Esophagus muscularis mucosa (tissue), 4 donors: ENCODE results near the gene APOB. TPM values are rescaled to one million over a fixed set of nuclear protein-coding genes. Genes with fewer than 3 reads are reported as not detected.

ENCODE experiments used
- DNase-seq: peaks from one replicate; pipeline ENCODE4 v3.0.0-alpha.2; 2017; ENCODE audit errors: extremely low spot score
- H3K27ac ChIP-seq, 4 donors: fragments of 200-600 bp; sonication (generic); replicated peaks in 1 of 4; 1 replicate in 3 of 4; 2 replicates in 1 of 4; pipeline ENCODE4 v1.5.1; 2016 to 2019; ENCODE audit warnings: mild to moderate bottlenecking in 1 of 4
- H3K27me3 ChIP-seq, 4 donors: fragments of 200-600 bp; sonication (generic); one replicate each; pipeline versions ENCODE4 v1.5.1 to v1.6.0; 2016 to 2019
- H3K36me3 ChIP-seq, 4 donors: fragments of 200-600 bp; sonication (generic); one replicate each; pipeline ENCODE4 v1.5.1; 2016 to 2019
- H3K4me1 ChIP-seq, 4 donors: fragments of 200-600 bp; sonication (generic); one replicate each; pipeline ENCODE4 v1.5.1; 2016 to 2019
- H3K4me3 ChIP-seq, 4 donors: fragments of 200-600 bp; sonication (generic); 1 replicate in 2 of 4; 2 replicates in 2 of 4; pipeline ENCODE4 v1.5.1; 2016 to 2019; ENCODE audit warnings: mild to moderate bottlenecking in 4 of 4, moderate library complexity in 1 of 4
- H3K9me3 ChIP-seq, 4 donors: fragments of 200-600 bp; sonication (generic); 1 replicate in 3 of 4; 2 replicates in 1 of 4; pipeline ENCODE4 v1.5.1; 2016 to 2019
- CTCF ChIP-seq, 3 experiments: fragments of 200-600 bp in 2 of 3; fragments of 450-650 bp in 1 of 3; sonication (generic) in 2 of 3; IDR thresholded peaks; one replicate each; pipeline ENCODE4 v1.5.1; 2017 to 2019; ENCODE audit warnings: antibody characterized with exemption in 3 of 3, mild to moderate bottlenecking in 2 of 3, moderate library complexity in 1 of 3
- EP300 ChIP-seq: sonication (generic); formaldehyde crosslinking; IDR thresholded peaks from one replicate; pipeline ENCODE4 v1.6.1; 2017; ENCODE audit warnings: antibody characterized with exemption
- POLR2A ChIP-seq: fragments of 450-650 bp; IDR thresholded peaks from one replicate; pipeline ENCODE4 v1.6.1; 2017; ENCODE audit warnings: antibody characterized with exemption, moderate library complexity, mild to moderate bottlenecking, low read depth
- POLR2AphosphoS5 ChIP-seq, 2 donors: sonication (generic); formaldehyde crosslinking; IDR thresholded peaks; one replicate each; pipeline ENCODE4 v1.6.1; 2017; ENCODE audit warnings: antibody characterized with exemption in 2 of 2
- WGBS: methylation state at CpG from one replicate; pipeline ENCODE4 v1.1.5; 2018; 5-methylcytosine and 5-hydroxymethylcytosine counted together
- intact Hi-C: fragments of 100-400 bp; cut with DNase I; formaldehyde crosslinking; loops from one replicate; pipeline ENCODE4 v1.15.1; 2023
- total RNA-seq, 4 donors: library from RNA; depleted of rRNA; stranded (reverse); fragments of >200 nt; gene quantifications; one replicate each; pipeline versions ENCODE4 v1.1.0 to v1.2.1, GENCODE V29; 2016

The APOB gene
- total RNA-seq, 4 donors from 2014 or later, result 0.83 to 4.4 (median 2.0) TPM

GRCh38 chr2:21037671-21038108, 6.2 kb downstream of the APOB start:
- intact Hi-C loops, result loop anchor here (5.0 kb wide), 1 partner anchor 65 kb away; no protein-coding TSS in a partner anchor
- DNase-seq, result no peak
- no peaks in the 10 kb centered on the region for H3K9me3 ChIP-seq
- 91% methylated on average over 3 of the region's 3 CpGs for WGBS
- peaks cover 0 to 6% (median 0%) of the 10 kb centered on the region in 4 donors for H3K36me3 ChIP-seq
- no peak overlapping the region for H3K4me3 ChIP-seq
- peak overlapping the region; percentile 81 to 84 (median 82) for H3K27ac ChIP-seq
- H3K4me1 ChIP-seq, result peaks cover 14 to 44% (median 34%) of the 10 kb centered on the region in 4 donors
- TF ChIP-seq POLR2AphosphoS5 (IDR thresholded peaks at IDR 0.05) (no peak), EP300 (no peak), CTCF (IDR thresholded peaks at IDR 0.05) (no peak), POLR2A (no peak)
- no peaks in the 10 kb centered on the region for H3K27me3 ChIP-seq

- intact Hi-C loops, result loop anchor here (5.0 kb wide), 1 partner anchor 65 kb away; no protein-coding TSS in a partner anchor
- no peak overlapping the region for H3K4me3 ChIP-seq
- TF ChIP-seq POLR2A (no peak), POLR2AphosphoS5 (IDR thresholded peaks at IDR 0.05) (no peak), EP300 (no peak), CTCF (IDR thresholded peaks at IDR 0.05) (no peak)
- H3K4me1 ChIP-seq, result peaks cover 14 to 37% (median 28%) of the 10 kb centered on the region in 4 donors
- H3K27me3 ChIP-seq, result no peaks in the 10 kb centered on the region
- H3K27ac ChIP-seq, result peak overlapping the region in 3 of 4 donors; percentile 81 to 82 (median 82)
- peaks cover 0 to 6% (median 0%) of the 10 kb centered on the region in 4 donors for H3K36me3 ChIP-seq
- WGBS, result 91% methylated on average over 15 of the region's 15 CpGs
- DNase-seq, result no peak
- no peaks in the 10 kb centered on the region for H3K9me3 ChIP-seq
These were observed 6.9 kb downstream of the APOB start for GRCh38 chr2:21036708-21037670.

- no peak for TF ChIP-seq CTCF (IDR thresholded peaks at IDR 0.05)
- no peak for TF ChIP-seq EP300
- no peak for TF ChIP-seq POLR2A
- no peak for TF ChIP-seq POLR2AphosphoS5 (IDR thresholded peaks at IDR 0.05)
- no peak overlapping the region for H3K27ac ChIP-seq
These were observed 7.7 kb downstream of the APOB start for GRCh38 chr2:21035974-21036707.

GRCh38 chr2:21035282-21035973, 8.4 kb downstream of the APOB start:
- 89% methylated on average over 6 of the region's 6 CpGs for WGBS
- Histone ChIP-seq H3K27ac (no peak overlapping the region), H3K27me3 (no peaks in the 10 kb centered on the region), H3K36me3 (peaks cover 0 to 6% (median 0%) of the 10 kb centered on the region in 4 donors), H3K9me3 (no peaks in the 10 kb centered on the region), H3K4me3 (no peak overlapping the region), H3K4me1 (peaks cover 14 to 32% (median 28%) of the 10 kb centered on the region in 4 donors)
- TF ChIP-seq EP300, result no peak
- no peak for TF ChIP-seq CTCF (IDR thresholded peaks at IDR 0.05)
- TF ChIP-seq POLR2A, result no peak
- no peak for TF ChIP-seq POLR2AphosphoS5 (IDR thresholded peaks at IDR 0.05)
- intact Hi-C loops, result loop anchor here (5.0 kb wide), 1 partner anchor 63 kb away; no protein-coding TSS in a partner anchor
- DNase-seq, result no peak

More at GRCh38 chr2:21035974-21036707, 7.7 kb downstream of the APOB start:
- peaks cover 14 to 35% (median 28%) of the 10 kb centered on the region in 4 donors for H3K4me1 ChIP-seq
- no peaks in the 10 kb centered on the region for H3K27me3 ChIP-seq
- 92% methylated on average over 4 of the region's 4 CpGs for WGBS
- H3K4me3 ChIP-seq, result no peak overlapping the region
- DNase-seq, result no peak
- intact Hi-C loops, result loop anchor here (5.0 kb wide), 1 partner anchor 64 kb away; no protein-coding TSS in a partner anchor
- peaks cover 0 to 6% (median 0%) of the 10 kb centered on the region in 4 donors for H3K36me3 ChIP-seq
- H3K9me3 ChIP-seq, result no peaks in the 10 kb centered on the region
